B cell (primary cell): ENCODE results near the gene POLH. TPM values are rescaled to one million over a fixed set of nuclear protein-coding genes. Genes with fewer than 3 reads are reported as not detected.

Experiments used
- ATAC-seq: fragments of 200-7000 bp; cut with Tn5 transposase; one replicate; pipeline ENCODE4 v1.10.0; 2021; ENCODE audit warnings: low read depth, mild to moderate bottlenecking, moderate number of reproducible peaks, moderate library complexity
- CTCF ChIA-PET: fragments of 350-600 bp; sonication (Branson Sonifier 250); formaldehyde crosslinking; loops from one replicate; lab custom pipeline; 2021; ENCODE audit warnings: antibody characterized with exemption, inconsistent platforms; lab: Charles Lee
- POLR2A ChIA-PET: fragments of 350-600 bp; sonication (Branson Sonifier 250); formaldehyde crosslinking; loops from one replicate; lab custom pipeline; 2021; ENCODE audit warnings: antibody characterized with exemption; lab: Charles Lee
- DNase-seq: peaks from one replicate; pipeline ENCODE4 v3.0.0; 2013
- H2AFZ ChIP-seq: 2 replicates; pipeline ENCODE4 v1.6.1; 2012; ENCODE audit warnings: mild to moderate bottlenecking, low read depth, low read length; ENCODE audit not compliant: insufficient read depth, poor library complexity, severe bottlenecking
- H3K27ac ChIP-seq, 2 donors: 1 replicate in 1 of 2; 2 replicates in 1 of 2; pipeline ENCODE4 v1.5.1; 2012 to 2013; ENCODE audit warnings: low read length in 2 of 2, mild to moderate bottlenecking in 2 of 2, moderate library complexity in 1 of 2
- H3K27me3 ChIP-seq, 4 experiments: fragments of 200-600 bp in 1 of 4; sonication (generic) in 1 of 4; replicated peaks in 1 of 4; 1 replicate in 2 of 4; 2 replicates in 2 of 4; pipeline versions ENCODE4 v1.6.1 to v1.7.0; 2013 to 2016; ENCODE audit warnings: low read length in 3 of 4, mild to moderate bottlenecking in 2 of 4, mixed read lengths in 1 of 4, moderate library complexity in 1 of 4; ENCODE audit not compliant: insufficient read depth in 4 of 4, control insufficient read depth in 3 of 4; ENCODE audit errors: control extremely low read depth in 1 of 4
- H3K36me3 ChIP-seq, 2 experiments: replicated peaks in 1 of 2; 1 replicate in 1 of 2; 2 replicates in 1 of 2; pipeline versions ENCODE4 v1.6.1 to v1.7.1; 2013; ENCODE audit warnings: low read length in 1 of 2; ENCODE audit not compliant: insufficient read depth in 2 of 2, control insufficient read depth in 1 of 2; ENCODE audit errors: control extremely low read depth in 1 of 2, extremely low read depth in 1 of 2
- H3K4me1 ChIP-seq, 2 donors: fragments of 200-600 bp in 1 of 2; sonication (generic) in 1 of 2; 1 replicate in 1 of 2; 2 replicates in 1 of 2; pipeline versions ENCODE4 v1.5.1 to v1.6.1; 2013 to 2017; ENCODE audit warnings: low read length in 2 of 2; ENCODE audit not compliant: control insufficient read depth in 2 of 2, insufficient read depth in 2 of 2
- H3K4me2 ChIP-seq: replicated peaks from 2 replicates; pipeline ENCODE3; 2012; ENCODE audit warnings: mild to moderate bottlenecking, low read depth, low read length; ENCODE audit not compliant: poor library complexity, severe bottlenecking
- H3K4me3 ChIP-seq, 5 experiments: fragments of 200-600 bp in 1 of 5; sonication (generic) in 1 of 5; 1 replicate in 3 of 5; 2 replicates in 2 of 5; pipeline versions ENCODE4 v1.5.1 to v1.7.0; 2011 to 2016; ENCODE audit warnings: low read length in 4 of 5, mild to moderate bottlenecking in 4 of 5, low read depth in 2 of 5, control low read depth in 1 of 5, moderate library complexity in 1 of 5; ENCODE audit not compliant: insufficient read depth in 1 of 5; ENCODE audit errors: control extremely low read depth in 1 of 5, extremely low read depth in 1 of 5
- H3K79me2 ChIP-seq: fragments of 200-600 bp; sonication (generic); one replicate; pipeline ENCODE4 v1.6.0; 2016; ENCODE audit warnings: low read length; ENCODE audit not compliant: control insufficient read depth, insufficient read depth
- H3K9ac ChIP-seq: fragments of 200-600 bp; sonication (generic); 2 replicates; pipeline ENCODE4 v1.6.1; 2017; ENCODE audit warnings: mild to moderate bottlenecking, low read length, moderate library complexity
- H3K9me3 ChIP-seq, 3 donors: one replicate each; pipeline versions ENCODE4 v1.6.1 to v1.7.1; 2013; ENCODE audit warnings: low read length in 2 of 3; ENCODE audit not compliant: control insufficient read depth in 2 of 3, insufficient read depth in 1 of 3; ENCODE audit errors: control extremely low read depth in 1 of 3
- H4K20me1 ChIP-seq: 2 replicates; pipeline ENCODE4 v1.6.0; 2012; ENCODE audit warnings: mild to moderate bottlenecking, low read length; ENCODE audit not compliant: insufficient read depth, control insufficient read depth, poor library complexity, severe bottlenecking
- H3K27ac Mint-ChIP-seq: one replicate; pipeline ENCODE4 v1.8.0; 2021; ENCODE audit warnings: mixed read lengths
- H3K27me3 Mint-ChIP-seq: one replicate; pipeline ENCODE4 v1.8.0; 2021; ENCODE audit warnings: mixed read lengths
- H3K4me1 Mint-ChIP-seq: one replicate; pipeline ENCODE4 v1.8.0; 2021; ENCODE audit warnings: mixed read lengths
- H3K4me3 Mint-ChIP-seq: one replicate; pipeline ENCODE4 v1.8.0; 2021; ENCODE audit warnings: mixed read lengths
- H3K9me3 Mint-ChIP-seq: one replicate; pipeline ENCODE4 v1.8.0; 2022; ENCODE audit warnings: mixed read lengths; ENCODE audit not compliant: insufficient read depth
- CTCF ChIP-seq: fragments of 200-600 bp; IDR thresholded peaks from one replicate; pipeline ENCODE4 v1.8.0; 2022; ENCODE audit warnings: antibody characterized with exemption, mild to moderate bottlenecking
- EZH2 ChIP-seq: IDR thresholded peaks from 2 replicates; pipeline ENCODE4 v1.6.1; 2012; ENCODE audit warnings: borderline replicate concordance, low read depth, mild to moderate bottlenecking, moderate library complexity, low read length; ENCODE audit not compliant: insufficient read depth, poor library complexity, severe bottlenecking
- WGBS: methylation state at CpG from one replicate; pipeline ENCODE4 v1.1.5; 2013; ENCODE audit warnings: missing lambda C conversion rate; ENCODE audit not compliant: insufficient coverage; 5-methylcytosine and 5-hydroxymethylcytosine counted together
- intact Hi-C: fragments of 100-400 bp; cut with micrococcal nuclease; formaldehyde crosslinking; loops from one replicate; pipeline ENCODE4 v1.10.0; 2022
- polyA plus RNA-seq: library from polyadenylated mRNA; depleted of rRNA; stranded (reverse); fragments of >200 nt; gene quantifications from 2 replicates; pipeline ENCODE4 v1.2.3, GENCODE V29; 2012
- total RNA-seq, 2 donors: library from RNA; stranded (reverse); fragments of 120-200 nt in 1 of 2; gene quantifications; 1 replicate in 1 of 2; 2 replicates in 1 of 2; pipeline versions ENCODE4 v1.2.3 to v1.2.4, GENCODE V29; 2013 to 2022

The POLH gene
- total and polyA plus RNA-seq, 2 donors (not counting 1 experiment from before 2014, with no cell fraction given), result 14.7 to 24.8 TPM

DNA sequence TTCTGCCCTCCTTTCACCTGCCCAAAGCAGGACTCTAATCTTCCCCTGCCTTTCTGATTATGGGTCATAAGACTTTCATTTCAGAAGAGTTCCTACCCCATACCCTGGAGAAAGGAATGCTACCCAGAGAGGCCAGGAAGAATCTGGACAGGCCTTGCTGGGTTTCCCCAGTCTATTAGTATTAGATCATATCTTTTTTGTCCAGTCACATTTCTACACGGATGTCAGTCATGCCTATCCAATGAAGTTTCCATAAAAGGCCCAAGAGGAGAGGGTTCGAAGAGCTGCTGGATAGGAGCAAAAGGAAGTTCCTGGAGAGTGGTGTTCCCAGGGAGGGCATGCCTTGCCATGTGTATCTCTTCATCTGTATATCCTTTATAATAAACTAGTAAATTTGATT lies 3.2 kb downstream of the POLH start:
- peaks cover 68% of the 10 kb centered on the region for H3K79me2 ChIP-seq
- no CpG with 5 or more reads among the region's 2 CpGs for WGBS
- ChIA-PET CTCF (interaction anchor here (0.9 kb wide), 1 partner anchor 11 kb away, joined by 3 read pairs; no protein-coding TSS in a partner anchor), POLR2A (no interaction called here)
- H3K36me3 ChIP-seq, result peaks cover 6 to 26% of the 10 kb centered on the region in 2 experiments
- H2AFZ ChIP-seq, result no peak overlapping the region
- no peaks in the 10 kb centered on the region for H3K27me3 ChIP-seq
- peak overlapping the region; percentile 45 for H3K4me3 Mint-ChIP-seq
- H3K9me3 Mint-ChIP-seq, result no peaks in the 10 kb centered on the region
- DNase-seq (no peak), ATAC-seq (no peak)
- H3K9ac ChIP-seq, result no peak overlapping the region
- H3K27me3 Mint-ChIP-seq, result no peaks in the 10 kb centered on the region
- H3K27ac Mint-ChIP-seq, result peak overlapping the region; percentile 64
- H3K4me1 ChIP-seq, result peaks cover 28 to 40% of the 10 kb centered on the region in 2 donors
- intact Hi-C loops, result loop anchor here (5.0 kb wide), 2 partner anchors 212 to 548 kb away; partner anchors contain the start of genes MRPL14, TMEM63B and ZNF318
- H3K27ac ChIP-seq, result peak overlapping the region in 1 of 2 donors; percentile 80
- H3K4me1 Mint-ChIP-seq, result peaks cover 37% of the 10 kb centered on the region
- TF ChIP-seq CTCF (no peak), EZH2 (no peak)
- H3K9me3 ChIP-seq, result no peaks in the 10 kb centered on the region
- no peak overlapping the region for H3K4me2 ChIP-seq
- H3K4me3 ChIP-seq, result no peak overlapping the region
- peaks cover 13% of the 10 kb centered on the region for H4K20me1 ChIP-seq

GRCh38 chr6:43582911-43583310 lies 6.9 kb downstream of the POLH start:
- Mint-ChIP-seq H3K4me3 (no peak overlapping the region), H3K27me3 (no peaks in the 10 kb centered on the region), H3K4me1 (peaks cover 15% of the 10 kb centered on the region), H3K27ac (no peak overlapping the region), H3K9me3 (no peaks in the 10 kb centered on the region)
- no peak overlapping the region for H2AFZ ChIP-seq
- peaks cover 13% of the 10 kb centered on the region for H4K20me1 ChIP-seq
- H3K27me3 ChIP-seq, result no peaks in the 10 kb centered on the region
- peaks cover 14 to 17% of the 10 kb centered on the region in 2 donors for H3K4me1 ChIP-seq
- peaks cover 20 to 58% of the 10 kb centered on the region in 2 experiments for H3K36me3 ChIP-seq
- no peak overlapping the region for H3K4me2 ChIP-seq
- peaks cover 52% of the 10 kb centered on the region for H3K79me2 ChIP-seq
- no CpG with 5 or more reads among the region's 5 CpGs for WGBS
- no peak overlapping the region for H3K9ac ChIP-seq
- CTCF ChIA-PET, result interaction anchor here (0.8 kb wide), 1 partner anchor 496 kb away, joined by 3 read pairs; no protein-coding TSS in a partner anchor
- TF ChIP-seq CTCF (no peak), EZH2 (no peak)
- no peaks in the 10 kb centered on the region for H3K9me3 ChIP-seq
- H3K27ac ChIP-seq, result no peak overlapping the region
- intact Hi-C loops, result no loop called here
- ATAC-seq (no peak), DNase-seq (no peak)
- H3K4me3 ChIP-seq, result no peak overlapping the region
- POLR2A ChIA-PET, result no interaction called here
